Mucosa of descending colon (tissue), 3 donors: ENCODE results near the gene UGT2A1. TPM values are rescaled to one million over a fixed set of nuclear protein-coding genes. Genes with fewer than 3 reads are reported as not detected.
"Not testable (repeated sequence)": the region's sequence is repeated elsewhere in the genome, so short reads cannot be mapped to it uniquely, and the experiment has no call there.

Experiments used
- ATAC-seq: fragments of 200-7000 bp; cut with Tn5 transposase; one replicate; pipeline ENCODE4 v1.9.1; 2020; ENCODE audit warnings: mild to moderate bottlenecking, moderate library complexity
- DNase-seq, 3 donors: peaks; one replicate each; pipeline ENCODE4 v3.0.0-alpha.2; 2020
- H3K36me3 ChIP-seq: fragments of 200-600 bp; one replicate; pipeline ENCODE4 v1.8.0; 2021; ENCODE audit warnings: low read depth, mild to moderate bottlenecking
- H3K4me1 ChIP-seq: fragments of 200-600 bp; one replicate; pipeline ENCODE4 v1.8.0; 2021; ENCODE audit warnings: low read depth, mild to moderate bottlenecking
- H3K4me3 ChIP-seq: fragments of 200-600 bp; one replicate; pipeline ENCODE4 v1.8.0; 2021; ENCODE audit warnings: mild to moderate bottlenecking
- H3K9me3 ChIP-seq: fragments of 200-600 bp; one replicate; pipeline ENCODE4 v1.8.0; 2021; ENCODE audit warnings: mild to moderate bottlenecking
- CTCF ChIP-seq: fragments of 200-600 bp; IDR thresholded peaks from one replicate; pipeline ENCODE4 v1.8.0; 2022; ENCODE audit warnings: antibody characterized with exemption, mild to moderate bottlenecking
- intact Hi-C, 2 donors: fragments of 100-400 bp; cut with DNase I in 1 of 2; cut with micrococcal nuclease in 1 of 2; formaldehyde crosslinking; loops; one replicate each; pipeline versions ENCODE4 v1.11.0 to v1.11.1; 2022; cut with DNase I, micrococcal nuclease
- total RNA-seq, 3 donors: library from RNA; stranded (reverse); fragmentation: NEBNext Ultra II Directional in 2 of 3; extraction: Animal tissue kit (Norgen Biotek cat#: 25700) in 2 of 3; gene quantifications; one replicate each; pipeline versions ENCODE4 v1.2.1 to v1.2.4, GENCODE V29; 2021 to 2023
- donor health status: DM: no; HTN: no; CAD: no; lungs with moderate emphysema.
- donor health status: DM: no; HTN: no; CAD: no.
- donor health status: DM: no; HTN: yes; CAD: no.

UGT2A1 gene
- total RNA-seq, 3 donors from 2014 or later, result not detected

GRCh38 chr4:69684804-69685203 is 31.8 kb upstream of the UGT2A1 start:
- H3K9me3 ChIP-seq, result no peaks in the 10 kb centered on the region
- H3K4me3 ChIP-seq, result no peak overlapping the region
- ATAC-seq (no peak), DNase-seq (no peak)
- no peaks in the 10 kb centered on the region for H3K36me3 ChIP-seq
- intact Hi-C loops, result no loop called here
- no peak for TF ChIP-seq CTCF
- no peaks in the 10 kb centered on the region for H3K4me1 ChIP-seq

DNA sequence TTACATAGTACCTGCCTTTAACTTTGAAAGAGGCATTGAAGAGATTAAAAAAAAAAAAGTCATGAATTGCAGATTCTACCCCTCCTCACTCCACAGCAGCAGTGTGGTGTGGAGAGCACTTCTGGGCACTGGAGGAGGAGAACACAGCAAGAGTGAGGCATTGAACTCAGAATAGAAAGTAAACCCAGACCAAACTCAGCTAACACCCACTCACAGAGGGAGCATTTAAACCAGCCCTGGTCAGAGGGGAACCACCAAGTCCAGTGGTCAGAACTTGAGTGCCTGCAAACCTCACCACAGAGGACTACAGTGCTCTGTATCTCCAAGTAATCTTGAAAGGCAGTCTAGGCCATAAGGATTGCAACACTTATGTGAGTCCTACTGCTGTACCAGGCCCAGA is 15.6 kb upstream of the UGT2A1 start:
- H3K9me3 ChIP-seq, result no peaks in the 10 kb centered on the region
- H3K36me3 ChIP-seq, result no peaks in the 10 kb centered on the region
- ATAC-seq, result no peak
- TF ChIP-seq CTCF, result no peak
- no peak overlapping the region for H3K4me3 ChIP-seq
- no peaks in the 10 kb centered on the region for H3K4me1 ChIP-seq
- intact Hi-C loops, result no loop called here
- no peak for DNase-seq

DNA sequence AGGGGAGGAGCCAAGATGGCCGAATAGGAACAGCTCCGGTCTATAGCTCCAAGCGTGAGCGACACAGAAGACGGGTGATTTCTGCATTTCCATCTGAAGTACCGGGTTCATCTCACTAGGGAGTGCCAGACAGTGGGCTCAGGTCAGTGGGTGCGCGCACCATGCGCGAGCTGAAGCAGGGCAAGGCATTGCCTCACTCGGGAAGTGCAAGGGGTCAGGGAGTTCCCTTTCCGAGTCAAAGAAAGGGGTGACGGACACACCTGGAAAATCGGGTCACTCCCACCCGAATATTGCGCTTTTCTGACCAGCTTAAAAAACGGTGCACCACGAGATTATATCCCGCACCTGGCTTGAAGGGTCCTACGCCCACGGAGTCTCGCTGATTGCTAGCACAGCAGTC is 11.0 kb upstream of the UGT2A1 start:
- DNase-seq, ATAC-seq, H3K4me3 ChIP-seq, H3K36me3 ChIP-seq, H3K9me3 ChIP-seq, H3K4me1 ChIP-seq, intact Hi-C loops: not testable (repeated sequence)

- DNase-seq, H3K4me1 ChIP-seq, intact Hi-C loops, ATAC-seq, H3K36me3 ChIP-seq, H3K4me3 ChIP-seq, H3K9me3 ChIP-seq: not testable (repeated sequence)
Observed at GRCh38 chr4:69661130-69661803, 8.2 kb upstream of the UGT2A1 start.

DNA sequence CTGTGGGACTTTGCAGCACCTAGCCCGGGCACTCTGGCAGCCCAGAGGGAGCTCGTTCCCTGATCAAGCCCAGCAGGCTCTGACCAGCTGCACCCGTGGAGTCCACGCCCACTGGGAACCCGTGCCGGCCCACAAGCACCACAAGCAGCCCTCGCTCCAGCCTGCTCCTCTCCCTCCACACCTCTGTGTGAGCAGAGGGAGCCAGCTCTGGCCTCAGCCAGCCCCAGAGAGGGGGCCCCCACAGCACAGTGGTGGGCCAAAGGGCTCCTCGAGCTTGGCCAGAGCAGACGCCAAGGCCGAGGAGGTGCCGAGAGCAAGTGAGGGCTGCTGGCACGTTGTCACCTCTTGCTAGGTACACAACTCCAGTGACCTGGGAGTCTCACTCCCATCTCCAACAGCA is 5.1 kb upstream of the UGT2A1 start:
- no peak overlapping the region for H3K4me3 ChIP-seq
- DNase-seq (peak in 1 of 3 donors; percentile 45), ATAC-seq (no peak)
- no peaks in the 10 kb centered on the region for H3K36me3 ChIP-seq
- H3K4me1 ChIP-seq, result no peaks in the 10 kb centered on the region
- no peaks in the 10 kb centered on the region for H3K9me3 ChIP-seq
- TF ChIP-seq CTCF, result no peak
- intact Hi-C loops, result no loop called here

DNA sequence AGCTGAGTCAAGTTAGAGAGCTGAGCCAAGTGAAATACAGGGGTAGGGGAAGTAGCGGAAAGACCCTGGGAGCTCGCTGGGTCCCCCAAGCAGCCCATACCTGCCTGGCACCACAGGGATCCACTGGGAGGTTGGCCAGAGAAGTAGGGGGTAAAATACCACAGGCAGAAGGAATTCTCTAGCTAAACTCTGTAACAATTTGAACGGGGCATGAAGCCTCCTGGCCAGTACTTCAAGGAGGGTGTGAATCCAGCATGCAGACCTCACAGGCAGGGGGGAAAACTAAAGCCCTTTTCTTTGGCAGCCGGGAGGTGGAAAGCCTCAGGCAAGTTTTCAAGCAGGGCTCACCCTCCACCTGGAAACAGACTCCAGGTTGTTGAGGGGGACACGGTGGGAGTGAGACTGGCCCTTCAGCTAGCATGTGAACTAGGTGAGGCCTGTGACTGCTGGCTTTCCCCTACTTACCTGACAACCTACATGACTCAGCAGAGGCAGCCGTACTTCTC is 3.7 kb upstream of the UGT2A1 start:
- H3K4me3 ChIP-seq, result no peak overlapping the region
- DNase-seq, result no peak
- H3K4me1 ChIP-seq, result no peaks in the 10 kb centered on the region
- intact Hi-C loops, result no loop called here
- no peaks in the 10 kb centered on the region for H3K9me3 ChIP-seq
- no peak for TF ChIP-seq CTCF
- no peak for ATAC-seq
- no peaks in the 10 kb centered on the region for H3K36me3 ChIP-seq

DNA sequence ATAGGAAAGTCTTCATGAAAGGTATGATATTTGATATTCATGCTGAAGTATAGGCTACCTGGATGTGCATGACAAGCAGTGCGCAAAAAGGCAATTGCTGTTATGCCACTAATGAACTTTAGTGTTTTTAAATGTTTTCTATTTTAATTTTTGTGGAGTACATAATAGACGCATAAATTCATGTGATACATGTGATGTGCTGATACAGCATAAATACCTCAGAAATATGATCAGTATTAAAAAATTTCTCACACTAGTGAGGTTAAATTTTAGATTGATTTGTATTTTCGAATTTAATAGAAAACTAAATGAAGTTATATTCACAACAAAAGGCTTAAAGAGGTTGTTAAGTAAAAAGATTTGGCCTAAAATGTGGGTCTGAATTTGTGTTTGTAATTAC is 2.2 kb downstream of the UGT2A1 start:
- no peak for DNase-seq
- H3K4me1 ChIP-seq, result no peaks in the 10 kb centered on the region
- TF ChIP-seq CTCF, result no peak
- H3K4me3 ChIP-seq, result no peak overlapping the region
- intact Hi-C loops, result no loop called here
- H3K9me3 ChIP-seq, result no peaks in the 10 kb centered on the region
- no peak for ATAC-seq
- H3K36me3 ChIP-seq, result no peaks in the 10 kb centered on the region
